ENCODE data around the gene STX19.

Gene STX19

GRCh38 chr3:94004301-94004910, 24.0 kb downstream of the STX19 start:
- no peak overlapping the region for H3K4me3 ChIP-seq (ENCODE audit: low read depth, low read length)
- no peak for DNase-seq
- peak; percentile 65 for TF ChIP-seq CTCF (IDR thresholded peaks at IDR 0.05; ENCODE audit: low read depth, low read length)

GRCh38 chr3:94001827-94002495, 26.4 kb downstream of the STX19 start:
- H3K9me3 ChIP-seq (ENCODE audit: severe bottlenecking) = no peaks in the 10 kb centered on the region
- H3K27me3 ChIP-seq (ENCODE audit: insufficient read depth, low read depth, severe bottlenecking) = no peaks in the 10 kb centered on the region
- no peak for DNase-seq
- no peaks in the 10 kb centered on the region; the same call in 1 of the 2 replicates for H3K36me3 ChIP-seq
- H3K4me3 ChIP-seq (ENCODE audit: low read depth, low read length) = no peak overlapping the region
- TF ChIP-seq CTCF (IDR thresholded peaks at IDR 0.05; ENCODE audit: low read depth, low read length) = no peak
- no peak overlapping the region for H3K27ac ChIP-seq

More at GRCh38 chr3:94004301-94004910, 24.0 kb downstream of the STX19 start:
- no peaks in the 10 kb centered on the region for H3K9me3 ChIP-seq (ENCODE audit: severe bottlenecking)
- no peaks in the 10 kb centered on the region for H3K27me3 ChIP-seq (ENCODE audit: insufficient read depth, low read depth, severe bottlenecking)
- no peak overlapping the region for H3K27ac ChIP-seq
- no peaks in the 10 kb centered on the region; the same call in 1 of the 2 replicates for H3K36me3 ChIP-seq

- H3K27ac ChIP-seq = no peak overlapping the region
- peaks cover 5% of the 10 kb centered on the region for H3K36me3 ChIP-seq
- H3K9me3 ChIP-seq (ENCODE audit: severe bottlenecking) = no peaks in the 10 kb centered on the region
- no peak for TF ChIP-seq CTCF (IDR thresholded peaks at IDR 0.05; ENCODE audit: low read depth, low read length)
- H3K27me3 ChIP-seq (ENCODE audit: insufficient read depth, low read depth, severe bottlenecking) = no peaks in the 10 kb centered on the region
- H3K4me3 ChIP-seq (ENCODE audit: low read depth, low read length) = no peak overlapping the region
- DNase-seq = no peak
These were observed 27.2 kb downstream of the STX19 start for GRCh38 chr3:94001191-94001590.

GRCh38 chr3:93994056-93994455, 34.3 kb downstream of the STX19 start:
- TF ChIP-seq CTCF (IDR thresholded peaks at IDR 0.05; ENCODE audit: low read depth, low read length) = no peak

GRCh38 chr3:93992207-93992606, 36.2 kb downstream of the STX19 start:
- Histone ChIP-seq H3K27me3 (ENCODE audit: insufficient read depth, low read depth, severe bottlenecking) (no peaks in the 10 kb centered on the region), H3K9me3 (ENCODE audit: severe bottlenecking) (no peaks in the 10 kb centered on the region), H3K36me3 (peaks cover 5% of the 10 kb centered on the region), H3K27ac (no peak overlapping the region), H3K4me3 (ENCODE audit: low read depth, low read length) (no peak overlapping the region)
- no peak for DNase-seq
- TF ChIP-seq CTCF (IDR thresholded peaks at IDR 0.05; ENCODE audit: low read depth, low read length) = no peak

More at GRCh38 chr3:93994056-93994455, 34.3 kb downstream of the STX19 start:
- Histone ChIP-seq H3K4me3 (ENCODE audit: low read depth, low read length) (no peak overlapping the region), H3K36me3 (peaks cover 5% of the 10 kb centered on the region), H3K27ac (no peak overlapping the region), H3K9me3 (ENCODE audit: severe bottlenecking) (no peaks in the 10 kb centered on the region), H3K27me3 (ENCODE audit: insufficient read depth, low read depth, severe bottlenecking) (no peaks in the 10 kb centered on the region)
- DNase-seq = no peak

Data from WERI-Rb-1 (cell line).